Hepatocyte (in vitro differentiated cells): Measurements from ENCODE around the gene AHCTF1.

ENCODE experiments used
- EZH2 ChIP-seq: fragments of 200-600 bp; sonication (generic); IDR thresholded peaks from 2 replicates; pipeline ENCODE4 v1.6.1; 2016; ENCODE audit warnings: antibody characterized with exemption, mild to moderate bottlenecking, borderline replicate concordance
- TF ChIP-seq, protein P1 (sequence below): fragments of 200-600 bp; sonication (generic); IDR thresholded peaks from 2 replicates; pipeline ENCODE4 v1.5.1; 2016; ENCODE audit warnings: antibody characterized with exemption, mild to moderate bottlenecking; ENCODE audit not compliant: poor library complexity

DNA sequence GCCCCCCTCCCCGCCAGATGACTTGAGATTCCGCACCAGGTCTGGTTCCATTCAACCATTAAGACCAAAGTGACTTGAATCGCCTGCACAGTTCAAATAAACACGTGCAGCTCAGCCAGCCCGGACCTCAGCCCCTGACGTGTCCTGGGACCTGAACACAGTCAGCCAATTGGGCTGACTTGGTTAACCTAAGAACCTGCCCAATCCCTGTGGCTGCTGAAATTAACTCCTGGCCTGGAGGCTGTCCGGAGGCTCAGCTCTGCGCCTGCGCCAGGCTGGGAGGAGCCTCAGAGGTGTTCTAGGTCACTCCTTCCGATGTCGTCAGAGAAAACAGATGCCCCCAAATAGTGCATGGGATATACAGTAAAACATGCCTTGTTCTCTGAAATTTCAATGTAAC, 134.2 kb downstream of the AHCTF1 start:
- TF ChIP-seq, protein P1, sequence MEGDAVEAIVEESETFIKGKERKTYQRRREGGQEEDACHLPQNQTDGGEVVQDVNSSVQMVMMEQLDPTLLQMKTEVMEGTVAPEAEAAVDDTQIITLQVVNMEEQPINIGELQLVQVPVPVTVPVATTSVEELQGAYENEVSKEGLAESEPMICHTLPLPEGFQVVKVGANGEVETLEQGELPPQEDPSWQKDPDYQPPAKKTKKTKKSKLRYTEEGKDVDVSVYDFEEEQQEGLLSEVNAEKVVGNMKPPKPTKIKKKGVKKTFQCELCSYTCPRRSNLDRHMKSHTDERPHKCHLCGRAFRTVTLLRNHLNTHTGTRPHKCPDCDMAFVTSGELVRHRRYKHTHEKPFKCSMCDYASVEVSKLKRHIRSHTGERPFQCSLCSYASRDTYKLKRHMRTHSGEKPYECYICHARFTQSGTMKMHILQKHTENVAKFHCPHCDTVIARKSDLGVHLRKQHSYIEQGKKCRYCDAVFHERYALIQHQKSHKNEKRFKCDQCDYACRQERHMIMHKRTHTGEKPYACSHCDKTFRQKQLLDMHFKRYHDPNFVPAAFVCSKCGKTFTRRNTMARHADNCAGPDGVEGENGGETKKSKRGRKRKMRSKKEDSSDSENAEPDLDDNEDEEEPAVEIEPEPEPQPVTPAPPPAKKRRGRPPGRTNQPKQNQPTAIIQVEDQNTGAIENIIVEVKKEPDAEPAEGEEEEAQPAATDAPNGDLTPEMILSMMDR: no peak
- no peak for TF ChIP-seq EZH2
